ENCODE measurements around the gene ZBTB39. TPM values are rescaled to one million over a fixed set of nuclear protein-coding genes. Genes with fewer than 3 reads are reported as not detected.

ZBTB39 gene
- total RNA-seq, 1 experiment from 2014 or later, result 7.6 TPM

DNA sequence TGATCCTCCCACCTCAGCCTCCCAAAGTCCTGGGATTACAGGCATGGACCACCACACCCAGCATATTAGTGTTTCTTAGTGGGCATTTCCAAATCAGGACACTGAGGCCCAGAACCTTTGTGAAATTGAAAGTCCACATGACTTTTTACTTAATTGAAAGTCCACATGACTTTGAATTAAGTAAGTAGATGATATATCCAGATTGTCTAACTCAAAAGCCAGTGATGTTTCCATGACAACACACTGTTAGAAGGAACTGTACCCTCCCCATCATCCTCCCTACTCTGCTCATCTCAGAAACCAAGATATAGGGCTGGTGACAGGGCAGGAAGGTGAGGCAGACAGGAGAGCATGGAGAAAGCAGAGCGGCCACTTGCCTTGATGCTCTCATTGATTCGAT is 36.3 kb upstream of the ZBTB39 start:
- Histone ChIP-seq H3F3A (ENCODE audit: insufficient read depth, low read depth) (no peaks in the 10 kb centered on the region), H3K27me3 (ENCODE audit: insufficient read depth, low read depth) (peaks cover 84% of the 10 kb centered on the region), H3K36me3 (ENCODE audit: low read depth) (no peaks in the 10 kb centered on the region), H3K9me3 (ENCODE audit: insufficient read depth, low read depth) (no peaks in the 10 kb centered on the region), H2AFZ (no peak overlapping the region), H4K20me1 (ENCODE audit: insufficient read depth) (no peaks in the 10 kb centered on the region), H3K79me2 (ENCODE audit: low read depth) (no peaks in the 10 kb centered on the region), H3K9me2 (ENCODE audit: insufficient read depth) (no peaks in the 10 kb centered on the region), H3K4me2 (no peak overlapping the region), H3K27ac (no peak overlapping the region), H3K4me3 (no peak overlapping the region), H3K4me1 (replicated peaks; ENCODE audit: insufficient read depth) (no peaks in the 10 kb centered on the region)
- DNase-seq, result no peak
- TF ChIP-seq, protein P1, sequence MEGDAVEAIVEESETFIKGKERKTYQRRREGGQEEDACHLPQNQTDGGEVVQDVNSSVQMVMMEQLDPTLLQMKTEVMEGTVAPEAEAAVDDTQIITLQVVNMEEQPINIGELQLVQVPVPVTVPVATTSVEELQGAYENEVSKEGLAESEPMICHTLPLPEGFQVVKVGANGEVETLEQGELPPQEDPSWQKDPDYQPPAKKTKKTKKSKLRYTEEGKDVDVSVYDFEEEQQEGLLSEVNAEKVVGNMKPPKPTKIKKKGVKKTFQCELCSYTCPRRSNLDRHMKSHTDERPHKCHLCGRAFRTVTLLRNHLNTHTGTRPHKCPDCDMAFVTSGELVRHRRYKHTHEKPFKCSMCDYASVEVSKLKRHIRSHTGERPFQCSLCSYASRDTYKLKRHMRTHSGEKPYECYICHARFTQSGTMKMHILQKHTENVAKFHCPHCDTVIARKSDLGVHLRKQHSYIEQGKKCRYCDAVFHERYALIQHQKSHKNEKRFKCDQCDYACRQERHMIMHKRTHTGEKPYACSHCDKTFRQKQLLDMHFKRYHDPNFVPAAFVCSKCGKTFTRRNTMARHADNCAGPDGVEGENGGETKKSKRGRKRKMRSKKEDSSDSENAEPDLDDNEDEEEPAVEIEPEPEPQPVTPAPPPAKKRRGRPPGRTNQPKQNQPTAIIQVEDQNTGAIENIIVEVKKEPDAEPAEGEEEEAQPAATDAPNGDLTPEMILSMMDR (conservative IDR thresholded peaks at IDR 0.05), result no peak
- TF ChIP-seq EZH2 (IDR thresholded peaks at IDR 0.05; ENCODE audit: low read depth), result no peak
- intact Hi-C loops (cut with micrococcal nuclease; ENCODE audit: unreplicated experiment), result no loop called here
- ChIA-PET POLR2A (ENCODE audit: unreplicated experiment) (no interaction called here), CTCF (interaction anchor here (0.6 kb wide), 1 partner anchor 24 kb away, joined by 15 read pairs; no protein-coding TSS in a partner anchor)
- BruUV-seq (replicated peaks), result no TSS peak

DNA sequence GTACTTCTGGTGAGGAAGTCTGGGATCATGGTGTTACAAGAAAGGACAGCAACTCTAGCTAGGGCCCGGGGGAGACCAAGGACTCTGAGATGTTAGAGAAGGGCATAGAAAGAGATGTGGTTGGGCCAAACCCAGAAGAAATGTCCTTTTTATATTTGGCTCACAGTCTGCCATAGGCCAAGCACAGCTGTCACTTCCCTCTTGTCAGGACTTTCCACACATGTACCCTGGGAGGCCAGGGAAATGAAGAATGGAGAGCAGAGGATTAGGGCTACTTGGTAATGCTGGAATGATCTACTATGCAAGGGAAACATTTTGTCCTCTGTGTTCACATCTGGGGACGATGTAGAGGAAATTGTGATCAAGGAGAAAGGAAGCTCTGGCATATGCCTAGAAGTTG is 34.4 kb upstream of the ZBTB39 start:
- no peak overlapping the region for H3K4me2 ChIP-seq
- H3K4me3 ChIP-seq, result no peak overlapping the region
- no peak overlapping the region for H2AFZ ChIP-seq
- no peaks in the 10 kb centered on the region for H4K20me1 ChIP-seq (ENCODE audit: insufficient read depth)
- TF ChIP-seq, protein P1 (conservative IDR thresholded peaks at IDR 0.05), result no peak
- no peak for TF ChIP-seq EZH2 (IDR thresholded peaks at IDR 0.05; ENCODE audit: low read depth)
- H3K27me3 ChIP-seq (ENCODE audit: insufficient read depth, low read depth), result peaks cover 74% of the 10 kb centered on the region
- no peaks in the 10 kb centered on the region for H3K36me3 ChIP-seq (ENCODE audit: low read depth)
- DNase-seq, result no peak
- no peaks in the 10 kb centered on the region for H3K9me2 ChIP-seq (ENCODE audit: insufficient read depth)
- no peaks in the 10 kb centered on the region for H3F3A ChIP-seq (ENCODE audit: insufficient read depth, low read depth)
- no peaks in the 10 kb centered on the region for H3K4me1 ChIP-seq (replicated peaks; ENCODE audit: insufficient read depth)
- H3K79me2 ChIP-seq (ENCODE audit: low read depth), result no peaks in the 10 kb centered on the region
- CTCF ChIA-PET, result no interaction called here
- intact Hi-C loops (cut with micrococcal nuclease; ENCODE audit: unreplicated experiment), result no loop called here
- no TSS peak for BruUV-seq (replicated peaks)
- POLR2A ChIA-PET (ENCODE audit: unreplicated experiment), result no interaction called here
- H3K9me3 ChIP-seq (ENCODE audit: insufficient read depth, low read depth), result no peaks in the 10 kb centered on the region
- no peak overlapping the region for H3K27ac ChIP-seq

DNA sequence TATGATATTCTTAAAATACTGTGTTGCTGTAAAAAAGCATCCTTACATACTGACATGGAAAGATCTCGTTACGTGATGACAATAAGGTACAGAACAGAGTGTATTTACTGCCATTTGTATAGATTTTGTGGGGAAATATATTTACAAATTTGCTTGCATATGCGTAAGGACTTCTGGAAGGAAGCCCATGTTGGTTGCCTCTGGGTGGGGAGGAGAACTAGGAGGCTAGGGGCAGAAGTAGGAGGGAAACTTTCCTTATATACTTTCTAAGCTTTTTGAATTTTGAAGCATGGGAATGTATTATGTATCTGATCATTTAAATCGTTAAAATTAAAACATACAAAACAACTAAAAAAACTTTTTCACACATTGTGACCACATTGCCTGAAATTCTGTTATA is 33.9 kb upstream of the ZBTB39 start:
- no peak overlapping the region for H3K27ac ChIP-seq
- no peak overlapping the region for H3K4me3 ChIP-seq
- CTCF ChIA-PET, result no interaction called here
- no peak overlapping the region for H3K4me2 ChIP-seq
- H3K79me2 ChIP-seq (ENCODE audit: low read depth), result no peaks in the 10 kb centered on the region
- no peaks in the 10 kb centered on the region for H3K4me1 ChIP-seq (replicated peaks; ENCODE audit: insufficient read depth)
- H3F3A ChIP-seq (ENCODE audit: insufficient read depth, low read depth), result no peaks in the 10 kb centered on the region
- intact Hi-C loops (cut with micrococcal nuclease; ENCODE audit: unreplicated experiment), result no loop called here
- TF ChIP-seq, protein P1 (conservative IDR thresholded peaks at IDR 0.05), result no peak
- TF ChIP-seq EZH2 (IDR thresholded peaks at IDR 0.05; ENCODE audit: low read depth), result no peak
- POLR2A ChIA-PET (ENCODE audit: unreplicated experiment), result no interaction called here
- H3K9me3 ChIP-seq (ENCODE audit: insufficient read depth, low read depth), result no peaks in the 10 kb centered on the region
- H3K36me3 ChIP-seq (ENCODE audit: low read depth), result no peaks in the 10 kb centered on the region
- no peak overlapping the region for H2AFZ ChIP-seq
- BruUV-seq (replicated peaks), result no TSS peak
- H3K9me2 ChIP-seq (ENCODE audit: insufficient read depth), result no peaks in the 10 kb centered on the region
- peaks cover 72% of the 10 kb centered on the region for H3K27me3 ChIP-seq (ENCODE audit: insufficient read depth, low read depth)
- no peak for DNase-seq
- no peaks in the 10 kb centered on the region for H4K20me1 ChIP-seq (ENCODE audit: insufficient read depth)
